ENCODE data around the gene LNX2.

Gene LNX2

GRCh38 chr13:27534108-27534980, 86.0 kb downstream of the LNX2 start:
- WGBS, 2 experiments (ENCODE audit: insufficient coverage in 2 of 2): 92 to 94% methylated on average over 8 of the region's 10 CpGs

GRCh38 chr13:27533155-27533643, 87.1 kb downstream of the LNX2 start:
- Histone ChIP-seq H3K4me1 (ENCODE audit: control insufficient read depth, insufficient read depth, low read length, poor library complexity, severe bottlenecking) (no peaks in the 10 kb centered on the region), H3K27ac (ENCODE audit: low read depth, low read length, severe bottlenecking) (no peak overlapping the region), H3K36me3 (ENCODE audit: control insufficient read depth, insufficient read depth, low read length) (no peaks in the 10 kb centered on the region), H3K9me3 (ENCODE audit: control insufficient read depth, low read length) (peaks cover 4% of the 10 kb centered on the region), H3K4me3 (ENCODE audit: extremely low read depth, insufficient read depth, low read length, poor library complexity, severe bottlenecking) (no peak overlapping the region)
- 1 to 5% methylated on average over 9 to 16 of the region's 19 CpGs for WGBS, 2 experiments (ENCODE audit: insufficient coverage in 2 of 2)

More at GRCh38 chr13:27534108-27534980, 86.0 kb downstream of the LNX2 start:
- H3K27ac ChIP-seq (ENCODE audit: low read depth, low read length, severe bottlenecking): no peak overlapping the region
- no peaks in the 10 kb centered on the region for H3K36me3 ChIP-seq (ENCODE audit: control insufficient read depth, insufficient read depth, low read length)
- H3K4me3 ChIP-seq (ENCODE audit: extremely low read depth, insufficient read depth, low read length, poor library complexity, severe bottlenecking): no peak overlapping the region
- no peaks in the 10 kb centered on the region for H3K9me3 ChIP-seq (ENCODE audit: control insufficient read depth, low read length)
- no peaks in the 10 kb centered on the region for H3K4me1 ChIP-seq (ENCODE audit: control insufficient read depth, insufficient read depth, low read length, poor library complexity, severe bottlenecking)

GRCh38 chr13:27528908-27529307, 91.4 kb downstream of the LNX2 start:
- Histone ChIP-seq H3K36me3 (ENCODE audit: control insufficient read depth, insufficient read depth, low read length) (no peaks in the 10 kb centered on the region), H3K4me1 (ENCODE audit: control insufficient read depth, insufficient read depth, low read length, poor library complexity, severe bottlenecking) (no peaks in the 10 kb centered on the region), H3K4me3 (ENCODE audit: extremely low read depth, insufficient read depth, low read length, poor library complexity, severe bottlenecking) (no peak overlapping the region), H3K9me3 (ENCODE audit: control insufficient read depth, low read length) (peaks cover 4% of the 10 kb centered on the region), H3K27ac (ENCODE audit: low read depth, low read length, severe bottlenecking) (no peak overlapping the region)
- WGBS, 2 experiments (ENCODE audit: insufficient coverage in 2 of 2): 89 to 95% methylated on average over 4 to 5 of the region's 6 CpGs

GRCh38 chr13:27526516-27526915, 93.8 kb downstream of the LNX2 start:
- peaks cover 4% of the 10 kb centered on the region for H3K9me3 ChIP-seq (ENCODE audit: control insufficient read depth, low read length)
- WGBS, 2 experiments (ENCODE audit: insufficient coverage in 2 of 2): 40 to 76% methylated on average over 1 to 3 of the region's 3 CpGs

GRCh38 chr13:27524981-27525975, 95.1 kb downstream of the LNX2 start:
- Histone ChIP-seq H3K27ac (ENCODE audit: low read depth, low read length, severe bottlenecking) (no peak overlapping the region), H3K9me3 (ENCODE audit: control insufficient read depth, low read length) (peaks cover 4% of the 10 kb centered on the region), H3K4me1 (ENCODE audit: control insufficient read depth, insufficient read depth, low read length, poor library complexity, severe bottlenecking) (no peaks in the 10 kb centered on the region), H3K36me3 (ENCODE audit: control insufficient read depth, insufficient read depth, low read length) (no peaks in the 10 kb centered on the region), H3K4me3 (ENCODE audit: extremely low read depth, insufficient read depth, low read length, poor library complexity, severe bottlenecking) (no peak overlapping the region)
- WGBS, 2 experiments (ENCODE audit: insufficient coverage in 2 of 2): 85 to 88% methylated on average over 2 to 7 of the region's 14 CpGs

More at GRCh38 chr13:27526516-27526915, 93.8 kb downstream of the LNX2 start:
- Histone ChIP-seq H3K36me3 (ENCODE audit: control insufficient read depth, insufficient read depth, low read length) (no peaks in the 10 kb centered on the region), H3K4me1 (ENCODE audit: control insufficient read depth, insufficient read depth, low read length, poor library complexity, severe bottlenecking) (no peaks in the 10 kb centered on the region), H3K27ac (ENCODE audit: low read depth, low read length, severe bottlenecking) (no peak overlapping the region), H3K4me3 (ENCODE audit: extremely low read depth, insufficient read depth, low read length, poor library complexity, severe bottlenecking) (no peak overlapping the region)

- no peaks in the 10 kb centered on the region for H3K36me3 ChIP-seq (ENCODE audit: control insufficient read depth, insufficient read depth, low read length)
- H3K27ac ChIP-seq (ENCODE audit: low read depth, low read length, severe bottlenecking): no peak overlapping the region
- no peaks in the 10 kb centered on the region for H3K4me1 ChIP-seq (ENCODE audit: control insufficient read depth, insufficient read depth, low read length, poor library complexity, severe bottlenecking)
- no peak overlapping the region for H3K4me3 ChIP-seq (ENCODE audit: extremely low read depth, insufficient read depth, low read length, poor library complexity, severe bottlenecking)
- 85 to 93% methylated on average over 3 to 4 of the region's 4 CpGs for WGBS, 2 experiments (ENCODE audit: insufficient coverage in 2 of 2)
- peaks cover 2% of the 10 kb centered on the region for H3K9me3 ChIP-seq (ENCODE audit: control insufficient read depth, low read length)
Measured at GRCh38 chr13:27523346-27524073, 96.8 kb downstream of the LNX2 start.

GRCh38 chr13:27522847-27523246, 97.5 kb downstream of the LNX2 start:
- H3K27ac ChIP-seq (ENCODE audit: low read depth, low read length, severe bottlenecking): no peak overlapping the region
- no peak overlapping the region for H3K4me3 ChIP-seq (ENCODE audit: extremely low read depth, insufficient read depth, low read length, poor library complexity, severe bottlenecking)
- no peaks in the 10 kb centered on the region for H3K4me1 ChIP-seq (ENCODE audit: control insufficient read depth, insufficient read depth, low read length, poor library complexity, severe bottlenecking)
- no peaks in the 10 kb centered on the region for H3K36me3 ChIP-seq (ENCODE audit: control insufficient read depth, insufficient read depth, low read length)
- no peaks in the 10 kb centered on the region for H3K9me3 ChIP-seq (ENCODE audit: control insufficient read depth, low read length)
- 63% methylated on average over 3 of the region's 4 CpGs for WGBS, 2 experiments (ENCODE audit: insufficient coverage in 2 of 2)

GRCh38 chr13:27516103-27516502, 104.2 kb downstream of the LNX2 start:
- Histone ChIP-seq H3K4me1 (ENCODE audit: control insufficient read depth, insufficient read depth, low read length, poor library complexity, severe bottlenecking) (no peaks in the 10 kb centered on the region), H3K4me3 (ENCODE audit: extremely low read depth, insufficient read depth, low read length, poor library complexity, severe bottlenecking) (no peak overlapping the region), H3K27ac (ENCODE audit: low read depth, low read length, severe bottlenecking) (no peak overlapping the region), H3K36me3 (ENCODE audit: control insufficient read depth, insufficient read depth, low read length) (no peaks in the 10 kb centered on the region), H3K9me3 (ENCODE audit: control insufficient read depth, low read length) (no peaks in the 10 kb centered on the region)
- WGBS, 2 experiments (ENCODE audit: insufficient coverage in 2 of 2): no CpG with 5 or more reads among the region's 1 CpG

GRCh38 chr13:27510082-27510481, 110.2 kb downstream of the LNX2 start:
- WGBS, 2 experiments (ENCODE audit: insufficient coverage in 2 of 2): 80 to 82% methylated on average over 4 to 5 of the region's 5 CpGs
- H3K4me3 ChIP-seq (ENCODE audit: extremely low read depth, insufficient read depth, low read length, poor library complexity, severe bottlenecking): no peak overlapping the region
- no peaks in the 10 kb centered on the region for H3K36me3 ChIP-seq (ENCODE audit: control insufficient read depth, insufficient read depth, low read length)
- H3K27ac ChIP-seq (ENCODE audit: low read depth, low read length, severe bottlenecking): no peak overlapping the region
- H3K4me1 ChIP-seq (ENCODE audit: control insufficient read depth, insufficient read depth, low read length, poor library complexity, severe bottlenecking): no peaks in the 10 kb centered on the region
- no peaks in the 10 kb centered on the region for H3K9me3 ChIP-seq (ENCODE audit: control insufficient read depth, low read length)

- Histone ChIP-seq H3K4me3 (ENCODE audit: extremely low read depth, insufficient read depth, low read length, poor library complexity, severe bottlenecking) (no peak overlapping the region), H3K27ac (ENCODE audit: low read depth, low read length, severe bottlenecking) (no peak overlapping the region), H3K36me3 (ENCODE audit: control insufficient read depth, insufficient read depth, low read length) (no peaks in the 10 kb centered on the region), H3K4me1 (ENCODE audit: control insufficient read depth, insufficient read depth, low read length, poor library complexity, severe bottlenecking) (no peaks in the 10 kb centered on the region), H3K9me3 (ENCODE audit: control insufficient read depth, low read length) (no peaks in the 10 kb centered on the region)
- 88 to 96% methylated on average over 8 to 9 of the region's 9 CpGs for WGBS, 2 experiments (ENCODE audit: insufficient coverage in 2 of 2)
Measured at GRCh38 chr13:27508802-27509201, 111.5 kb downstream of the LNX2 start.

Measured in mesodermal cell (in vitro differentiated cells).